Activated T-helper 2 cell treated with anti-CD3 and anti-CD28 coated beads, Interferon-gamma antibody, Interleukin-2, Interleukin-4, amounts not matched to agents 10 μg/mL and 5 μg/mL and 100 μg/mL, durations not matched to agents 14 hours and 24 hours and 36 hours (primary cell): ENCODE results near the gene ZNF850. TPM values are rescaled to one million over a fixed set of nuclear protein-coding genes. Genes with fewer than 3 reads are reported as not detected.
"Not testable (repeated sequence)": the region's sequence is repeated elsewhere in the genome, so short reads cannot be mapped to it uniquely, and the experiment has no call there.

Experiments used
- DNase-seq: peaks from one replicate; pipeline ENCODE4 v3.0.0; 2021; ENCODE audit warnings: low spot score
- H3K27ac Mint-ChIP-seq: one replicate; pipeline ENCODE4 v1.8.0; 2021; ENCODE audit warnings: mixed read lengths
- H3K27me3 Mint-ChIP-seq: one replicate; pipeline ENCODE4 v1.8.0; 2021; ENCODE audit warnings: low read depth, mixed read lengths
- H3K36me3 Mint-ChIP-seq: one replicate; pipeline ENCODE4 v1.8.0; 2021; ENCODE audit warnings: low read depth, mixed read lengths
- H3K4me1 Mint-ChIP-seq: one replicate; pipeline ENCODE4 v1.8.0; 2021; ENCODE audit warnings: low read depth, mixed read lengths
- H3K4me3 Mint-ChIP-seq: one replicate; pipeline ENCODE4 v1.8.0; 2021; ENCODE audit warnings: low read depth, mild to moderate bottlenecking, moderate library complexity, mixed read lengths
- H3K9me3 Mint-ChIP-seq: one replicate; pipeline ENCODE4 v1.8.0; 2021; ENCODE audit warnings: mixed read lengths
- intact Hi-C: fragments of 100-400 bp; cut with micrococcal nuclease; formaldehyde crosslinking; loops from one replicate; pipeline ENCODE4 v1.15.1; 2023
- total RNA-seq: library from RNA; stranded (reverse); gene quantifications from 2 replicates; pipeline ENCODE4 v1.2.3, GENCODE V29; 2022

Gene ZNF850
- total RNA-seq, 1 donor from 2014 or later = 3.3 TPM

GRCh38 chr19:36750066-36750691 is 22.4 kb downstream of the ZNF850 start:
- Mint-ChIP-seq H3K36me3 (peaks cover 86% of the 10 kb centered on the region), H3K4me1 (no peaks in the 10 kb centered on the region), H3K27ac (no peak overlapping the region), H3K27me3 (no peaks in the 10 kb centered on the region), H3K4me3 (no peak overlapping the region), H3K9me3 (peaks cover 83% of the 10 kb centered on the region)
- no peak for DNase-seq
- intact Hi-C loops = no loop called here

DNA sequence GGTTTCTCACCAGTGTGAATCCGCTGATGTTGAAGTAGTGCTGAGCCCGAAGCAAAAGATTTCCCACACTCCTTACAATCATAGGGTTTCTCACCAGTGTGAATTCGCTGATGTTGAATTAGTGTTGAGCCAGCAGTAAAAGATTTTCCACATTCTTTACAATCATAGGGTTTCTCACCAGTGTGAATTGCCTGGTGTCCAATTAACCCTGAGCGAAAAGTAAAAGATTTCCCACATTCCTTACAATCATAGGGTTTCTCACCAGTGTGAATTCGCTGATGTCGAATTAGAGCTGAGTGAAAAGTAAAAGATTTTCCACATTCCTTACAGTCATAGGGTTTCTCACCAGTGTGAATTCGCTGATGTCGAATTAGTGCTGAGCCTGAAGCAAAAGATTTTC is 23.0 kb downstream of the ZNF850 start:
- H3K27me3 Mint-ChIP-seq, DNase-seq, H3K27ac Mint-ChIP-seq, H3K4me3 Mint-ChIP-seq, H3K4me1 Mint-ChIP-seq, intact Hi-C loops: not testable (repeated sequence)
- Mint-ChIP-seq H3K36me3 (peaks cover 84% of the 10 kb centered on the region), H3K9me3 (peaks cover 83% of the 10 kb centered on the region)

- H3K9me3 Mint-ChIP-seq = peaks cover 83% of the 10 kb centered on the region
- no peak overlapping the region for H3K27ac Mint-ChIP-seq
- H3K36me3 Mint-ChIP-seq = peaks cover 76% of the 10 kb centered on the region
- H3K4me1 Mint-ChIP-seq = no peaks in the 10 kb centered on the region
- no peaks in the 10 kb centered on the region for H3K27me3 Mint-ChIP-seq
- no peak for DNase-seq
- intact Hi-C loops = no loop called here
- H3K4me3 Mint-ChIP-seq = no peak overlapping the region
These were observed 24.0 kb downstream of the ZNF850 start for GRCh38 chr19:36748431-36749275.

DNA sequence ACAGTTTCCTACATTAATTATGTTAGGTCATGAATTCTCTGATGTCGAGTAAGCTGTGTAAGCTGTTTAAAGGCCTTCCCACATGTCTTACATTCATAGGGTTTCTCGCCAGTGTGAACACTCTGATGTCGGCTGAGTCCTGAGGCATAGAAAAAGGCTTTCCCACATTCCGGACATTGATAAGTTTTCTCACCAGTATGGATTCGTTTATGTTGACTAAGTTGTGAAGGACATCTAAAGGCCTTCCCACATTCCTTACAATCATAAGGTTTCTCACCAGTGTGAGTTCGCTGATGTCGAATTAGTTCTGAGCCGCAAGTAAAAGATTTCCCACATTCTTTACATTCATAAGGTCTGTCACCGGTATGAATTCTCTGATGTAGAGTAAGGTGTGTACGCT is 24.9 kb downstream of the ZNF850 start:
- no peak overlapping the region for H3K4me3 Mint-ChIP-seq
- no peak for DNase-seq
- no peaks in the 10 kb centered on the region for H3K4me1 Mint-ChIP-seq
- peaks cover 71% of the 10 kb centered on the region for H3K36me3 Mint-ChIP-seq
- H3K27me3 Mint-ChIP-seq = no peaks in the 10 kb centered on the region
- H3K27ac Mint-ChIP-seq = no peak overlapping the region
- intact Hi-C loops = no loop called here
- peaks cover 86% of the 10 kb centered on the region for H3K9me3 Mint-ChIP-seq

DNA sequence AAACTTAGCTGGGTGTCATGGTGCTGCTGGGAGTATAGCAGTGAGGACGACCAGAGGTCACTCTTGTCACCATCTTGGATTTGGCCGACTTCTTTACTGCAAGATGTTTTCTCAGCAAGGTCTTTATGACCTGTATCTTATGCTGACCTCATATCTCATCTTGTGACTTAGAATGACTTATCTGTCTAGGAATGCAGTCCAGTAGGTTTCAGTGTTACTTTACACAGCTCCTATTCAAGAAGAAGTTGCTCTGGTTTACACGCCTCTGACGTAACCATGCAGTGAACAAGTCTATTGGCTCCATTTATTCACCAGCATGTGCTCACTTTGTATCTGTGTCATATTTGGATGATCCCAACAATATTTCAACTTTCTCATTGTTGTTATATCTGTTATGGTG is 26.7 kb downstream of the ZNF850 start:
- Mint-ChIP-seq H3K4me1 (no peaks in the 10 kb centered on the region), H3K4me3 (no peak overlapping the region), H3K9me3 (peaks cover 85% of the 10 kb centered on the region), H3K27me3 (no peaks in the 10 kb centered on the region), H3K36me3 (peaks cover 59% of the 10 kb centered on the region), H3K27ac (no peak overlapping the region)
- intact Hi-C loops = no loop called here
- no peak for DNase-seq

DNA sequence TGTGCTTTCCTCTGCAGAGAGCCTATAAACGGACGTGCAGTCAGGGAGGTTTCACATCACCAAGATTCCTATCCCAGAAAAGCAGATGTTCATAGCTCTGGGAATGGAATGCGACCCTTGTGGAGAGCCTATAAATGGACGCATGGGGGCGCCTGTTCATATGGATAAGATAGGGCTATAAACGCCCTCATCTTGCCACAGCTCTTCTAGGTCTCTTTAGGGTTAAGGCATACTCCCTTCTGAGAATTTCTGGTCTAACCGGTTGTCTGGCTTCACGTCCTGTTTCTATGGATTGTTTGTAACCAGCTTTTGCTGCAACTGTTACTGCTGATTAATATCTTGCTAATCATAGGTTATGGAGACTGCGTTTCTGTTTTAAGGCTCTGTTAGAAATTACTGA is 36.4 kb downstream of the ZNF850 start:
- intact Hi-C loops, H3K27ac Mint-ChIP-seq, H3K4me3 Mint-ChIP-seq, H3K4me1 Mint-ChIP-seq, H3K27me3 Mint-ChIP-seq, DNase-seq: not testable (repeated sequence)
- peaks cover 92% of the 10 kb centered on the region for H3K9me3 Mint-ChIP-seq
- H3K36me3 Mint-ChIP-seq = peaks cover 30% of the 10 kb centered on the region

GRCh38 chr19:36719687-36720556 is 52.7 kb downstream of the ZNF850 start:
- Mint-ChIP-seq H3K36me3 (peaks cover 66% of the 10 kb centered on the region), H3K9me3 (peaks cover 68% of the 10 kb centered on the region), H3K27me3 (no peaks in the 10 kb centered on the region), H3K27ac (no peak overlapping the region), H3K4me3 (no peak overlapping the region), H3K4me1 (no peaks in the 10 kb centered on the region)
- intact Hi-C loops = no loop called here
- DNase-seq = no peak

DNA sequence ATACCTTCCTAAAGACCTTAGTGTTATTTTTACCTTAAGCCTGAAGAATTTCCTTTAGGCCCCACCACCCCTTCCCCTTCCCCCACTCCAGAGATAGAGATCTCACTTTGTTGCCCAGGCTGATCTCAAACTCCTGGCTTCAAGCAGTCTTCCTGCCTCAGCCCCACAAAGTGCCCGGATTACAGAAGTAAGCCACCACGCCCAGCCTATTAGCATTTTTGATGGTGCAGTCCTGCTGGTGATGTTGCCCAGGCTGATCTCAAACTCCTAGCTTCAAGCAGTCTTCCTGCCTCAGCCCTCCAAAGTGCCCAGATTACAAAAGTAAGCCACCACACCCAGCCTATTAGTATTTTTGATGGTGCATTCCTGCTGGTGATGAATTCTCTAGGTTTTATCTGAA is 63.2 kb downstream of the ZNF850 start:
- intact Hi-C loops = no loop called here
- H3K9me3 Mint-ChIP-seq = peaks cover 85% of the 10 kb centered on the region

GRCh38 chr19:36707134-36707533 is 65.5 kb downstream of the ZNF850 start:
- Mint-ChIP-seq H3K9me3 (peaks cover 71% of the 10 kb centered on the region), H3K4me3 (no peak overlapping the region), H3K4me1 (no peaks in the 10 kb centered on the region), H3K27me3 (no peaks in the 10 kb centered on the region), H3K36me3 (peaks cover 88% of the 10 kb centered on the region), H3K27ac (no peak overlapping the region)
- intact Hi-C loops = no loop called here
- DNase-seq = no peak

More for the DNA sequence above, 63.2 kb downstream of the ZNF850 start:
- H3K27ac Mint-ChIP-seq = no peak overlapping the region
- no peaks in the 10 kb centered on the region for H3K4me1 Mint-ChIP-seq
- H3K4me3 Mint-ChIP-seq = no peak overlapping the region
- DNase-seq = no peak
- peaks cover 95% of the 10 kb centered on the region for H3K36me3 Mint-ChIP-seq
- H3K27me3 Mint-ChIP-seq = no peaks in the 10 kb centered on the region

DNA sequence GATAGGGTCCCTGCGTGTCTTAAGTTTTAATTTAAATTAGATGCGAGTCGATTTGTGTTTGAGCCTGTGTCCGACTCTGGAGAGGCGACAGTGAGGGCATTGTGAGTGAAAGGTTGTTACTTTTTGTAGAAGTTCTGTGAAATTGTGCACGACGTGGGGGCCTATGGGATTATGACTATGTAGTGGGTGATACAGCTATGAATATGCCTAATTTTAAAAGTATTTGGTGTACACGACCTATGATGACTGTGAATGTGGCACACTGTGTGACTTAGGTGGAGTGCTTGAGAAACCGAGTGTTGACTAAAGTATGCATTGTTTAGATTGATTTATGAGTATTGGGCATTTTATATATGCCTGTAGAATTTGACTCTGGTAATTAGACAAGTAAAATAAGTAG is 84.5 kb downstream of the ZNF850 start:
- Mint-ChIP-seq H3K4me3 (peak overlapping the region; percentile 95), H3K36me3 (peaks cover 76% of the 10 kb centered on the region), H3K27ac (peak overlapping the region; percentile 83), H3K4me1 (peaks cover 17% of the 10 kb centered on the region), H3K9me3 (peaks cover 41% of the 10 kb centered on the region), H3K27me3 (no peaks in the 10 kb centered on the region)
- intact Hi-C loops = loop anchor here (5.0 to 10.0 kb wide), 4 partner anchors 116 to 779 kb away; partner anchors contain the start of genes ZNF383, ZNF420, ZNF529 and ZNF569
- no peak for DNase-seq

- H3K36me3 Mint-ChIP-seq = peaks cover 74% of the 10 kb centered on the region
- DNase-seq = peak; percentile 96
- intact Hi-C loops = loop anchor here (1.0 to 10.0 kb wide), 11 partner anchors 21 to 780 kb away; partner anchors contain the start of genes ZNF146, ZNF260, ZNF345 and ZNF382
- no peaks in the 10 kb centered on the region for H3K27me3 Mint-ChIP-seq
- H3K27ac Mint-ChIP-seq = peak within 1 kb of the TSS; percentile 83
- H3K9me3 Mint-ChIP-seq = peaks cover 39% of the 10 kb centered on the region
- H3K4me1 Mint-ChIP-seq = peaks cover 17% of the 10 kb centered on the region
- peak within 1 kb of the TSS; percentile 95 for H3K4me3 Mint-ChIP-seq
These were observed 85.2 kb downstream of the ZNF850 start, which contains the start of gene ZNF567 for GRCh38 chr19:36687214-36688056. Gene ZNF567, plus strand, starts transcription at chr19:36687612. Its CDS starts 7,256 bp downstream, at chr19:36694868.
